Adrenal gland (tissue), 5 donors: ENCODE data around the gene L3MBTL2.

Source experiments
- CTCF ChIP-seq, 6 experiments: fragments of 450-650 bp in 4 of 6; fragments of 200-600 bp in 2 of 6; sonication (generic) in 1 of 6; IDR thresholded peaks; 1 replicate in 5 of 6; 2 replicates in 1 of 6; pipeline versions ENCODE4 v1.5.1 to v1.8.0; 2016 to 2021; ENCODE audit warnings: antibody characterized with exemption in 6 of 6, mild to moderate bottlenecking in 2 of 6, moderate library complexity in 1 of 6
- POLR2A ChIP-seq, 2 donors: fragments of 450-650 bp; IDR thresholded peaks; one replicate each; pipeline ENCODE4 v1.6.1; 2017; ENCODE audit warnings: antibody characterized with exemption in 2 of 2, mild to moderate bottlenecking in 2 of 2, moderate library complexity in 1 of 2
- donor health status: DM: no; HTN: no; CAD: no.

- no peak for TF ChIP-seq CTCF (IDR thresholded peaks at IDR 0.05)
- no peak for TF ChIP-seq POLR2A (IDR thresholded peaks at IDR 0.05)
Observed at GRCh38 chr22:41273128-41273527, 68.0 kb downstream of the L3MBTL2 start.
